ENCODE data around the gene MYO15A.

The MYO15A gene

GRCh38 chr17:18105027-18105426 lies 3.5 kb upstream of the MYO15A start:
- no peak for DNase-seq (ENCODE audit: extremely low read depth in 1 of 2, low read depth in 1 of 2)

DNA sequence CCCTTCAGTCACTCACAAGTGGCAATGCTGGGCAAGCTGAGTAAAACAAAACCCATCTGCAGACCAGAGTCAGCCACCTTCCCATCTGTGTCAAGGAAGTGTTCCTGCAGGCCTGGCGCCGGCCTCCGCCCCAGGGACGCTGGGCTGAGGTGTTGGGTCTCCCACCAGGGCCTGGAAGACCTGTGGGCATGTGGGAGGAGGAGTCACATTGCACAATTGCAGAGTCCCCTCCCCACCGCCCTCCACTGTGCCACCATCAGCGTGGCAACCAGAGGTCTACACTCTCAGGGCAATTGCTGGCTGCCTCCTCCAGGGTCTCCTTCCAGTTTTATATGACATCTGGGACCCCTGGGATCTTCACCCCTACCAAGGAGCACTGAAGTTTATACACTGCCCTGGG lies 3.0 kb upstream of the MYO15A start:
- no peak for DNase-seq (ENCODE audit: extremely low read depth in 1 of 2, low read depth in 1 of 2)

GRCh38 chr17:18106211-18106610 lies 2.3 kb upstream of the MYO15A start:
- no peak for DNase-seq (ENCODE audit: extremely low read depth in 1 of 2, low read depth in 1 of 2)

DNA sequence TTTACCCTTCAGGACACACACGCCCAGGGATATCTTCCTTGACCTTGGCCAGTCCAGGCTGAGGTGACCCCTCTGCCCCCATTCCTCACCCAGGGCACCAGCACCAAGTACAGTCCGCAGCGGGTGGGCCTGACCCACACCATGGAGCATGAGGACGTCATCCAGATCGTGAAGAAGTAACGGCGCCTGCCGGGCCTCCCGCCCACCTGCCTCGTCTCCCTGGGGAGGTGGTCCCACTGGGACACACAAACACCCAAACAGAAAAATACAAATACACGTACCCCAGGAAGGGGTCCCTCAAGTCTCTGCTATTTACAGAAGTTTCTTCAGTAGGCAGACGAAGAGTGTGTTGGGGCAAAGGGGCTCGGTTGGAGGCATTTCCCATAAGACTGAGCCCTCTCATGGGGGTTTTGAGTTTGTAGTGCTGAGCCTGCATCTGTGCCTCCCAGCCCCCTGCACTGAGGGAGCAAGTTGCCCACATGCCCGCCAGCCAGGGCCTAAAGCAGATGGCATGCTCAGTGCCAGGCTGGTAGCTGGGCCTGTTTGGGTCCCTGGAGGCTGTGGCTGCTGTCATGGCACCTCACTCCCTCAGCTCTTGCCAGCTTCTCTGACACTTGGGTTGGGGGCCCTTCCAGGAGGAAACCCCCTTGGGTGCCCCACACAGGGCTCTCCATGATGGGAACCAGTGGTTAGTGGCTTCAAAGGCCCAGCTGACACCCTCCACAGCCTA lies 1.3 kb upstream of the MYO15A start:
- no peak for DNase-seq (ENCODE audit: extremely low read depth in 1 of 2, low read depth in 1 of 2)

DNA sequence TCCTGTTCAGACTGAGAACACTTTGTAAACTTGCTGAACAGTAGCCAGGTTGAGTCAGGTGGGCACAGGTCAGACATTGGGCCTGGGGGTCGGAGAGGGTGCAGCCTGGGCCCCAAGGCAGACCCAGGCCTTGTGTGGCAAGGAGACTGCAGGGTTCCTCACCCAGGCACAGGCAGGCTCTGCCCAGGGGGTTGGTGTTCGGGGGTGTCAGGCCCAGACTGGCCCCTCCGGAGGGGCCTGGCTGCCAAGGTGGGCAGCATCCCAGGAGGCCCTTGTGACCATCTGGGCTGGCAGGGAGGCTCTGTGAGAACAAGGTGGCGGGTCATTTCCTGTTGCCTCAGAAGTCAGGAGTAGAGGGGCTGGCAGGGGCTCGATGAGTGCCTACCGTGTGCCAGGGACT lies 585 bp upstream of the MYO15A start:
- DNase-seq (ENCODE audit: extremely low read depth in 1 of 2, low read depth in 1 of 2): no peak

GRCh38 chr17:18109935-18110485 lies 1.5 kb downstream of the MYO15A start:
- no peak for DNase-seq (ENCODE audit: extremely low read depth in 1 of 2, low read depth in 1 of 2)

DNA sequence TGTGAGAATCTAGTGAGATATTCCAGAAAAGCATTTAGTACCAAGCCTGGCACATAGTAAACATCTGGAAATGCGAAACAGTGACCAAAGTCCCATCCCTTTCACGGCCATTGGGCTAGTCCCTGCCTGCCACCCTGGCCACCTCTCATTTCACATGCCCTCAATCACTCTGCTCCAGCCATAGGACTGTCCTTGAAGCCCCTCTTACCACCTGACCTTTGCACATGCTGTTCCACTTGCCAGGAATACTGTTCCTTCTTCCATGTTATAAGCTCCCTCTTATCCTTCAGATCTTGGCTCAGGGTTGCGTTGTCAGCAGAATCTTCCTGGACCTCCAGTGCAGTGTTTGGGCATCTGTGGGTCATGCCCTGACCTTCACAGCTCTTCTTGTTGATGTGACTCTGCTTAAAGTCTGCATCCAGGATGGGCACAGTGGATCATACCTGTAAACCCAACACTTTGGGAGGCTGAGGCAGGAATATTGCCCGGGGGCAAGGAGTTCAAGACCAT lies 2.1 kb downstream of the MYO15A start:
- DNase-seq (ENCODE audit: extremely low read depth in 1 of 2, low read depth in 1 of 2): no peak

DNA sequence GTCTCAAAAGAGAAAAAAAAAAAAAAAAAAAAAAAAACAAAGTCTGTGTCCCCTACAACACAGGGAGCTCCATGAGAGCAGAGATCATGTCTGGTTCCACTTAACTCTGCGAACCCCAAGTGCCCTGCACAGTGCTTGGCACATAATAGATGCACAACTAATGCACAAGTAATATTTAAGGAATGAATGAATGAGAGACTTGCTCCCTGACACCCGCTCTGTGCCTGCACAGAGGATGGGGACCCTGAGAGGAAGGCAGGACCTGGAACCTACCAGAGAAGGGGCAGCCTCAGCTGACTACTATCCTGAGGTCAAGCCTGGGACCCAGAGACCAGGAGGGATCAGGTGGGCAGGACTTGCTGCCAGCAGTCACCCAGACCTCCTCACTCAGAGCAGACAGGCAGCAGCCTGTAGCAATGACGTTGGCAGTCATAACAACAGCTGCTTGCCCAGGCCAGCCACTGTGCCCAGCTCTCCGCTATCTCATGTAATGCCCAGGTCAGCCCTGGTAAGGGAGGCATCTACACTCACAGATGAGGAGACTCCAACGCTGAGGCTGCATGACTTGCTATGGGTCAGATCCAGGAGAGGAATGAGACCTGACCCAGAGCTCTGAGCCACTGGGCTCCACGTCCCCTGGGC lies 2.9 kb downstream of the MYO15A start:
- DNase-seq (ENCODE audit: extremely low read depth in 1 of 2, low read depth in 1 of 2): no peak

DNA sequence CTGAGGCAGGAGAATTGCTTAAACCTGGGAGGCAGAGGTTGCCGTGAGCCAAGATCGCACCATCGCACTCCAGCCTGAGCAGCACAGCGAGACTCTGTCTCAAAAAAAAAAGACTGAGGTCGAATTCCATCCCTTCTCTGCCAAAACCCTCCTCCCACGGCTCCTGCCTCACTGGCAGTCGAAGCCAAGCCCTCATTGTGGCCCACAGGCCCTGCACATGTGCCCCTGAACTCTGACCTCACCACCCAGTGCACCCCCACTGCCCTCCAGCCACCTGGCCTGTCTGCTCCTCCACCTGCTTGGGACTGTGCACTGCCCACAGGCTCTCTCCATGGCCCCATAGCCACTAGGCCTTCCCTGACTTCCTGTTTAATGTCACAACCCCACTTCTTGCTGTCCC lies 7.0 kb downstream of the MYO15A start:
- no peak for DNase-seq (ENCODE audit: extremely low read depth in 1 of 2, low read depth in 1 of 2)

DNA sequence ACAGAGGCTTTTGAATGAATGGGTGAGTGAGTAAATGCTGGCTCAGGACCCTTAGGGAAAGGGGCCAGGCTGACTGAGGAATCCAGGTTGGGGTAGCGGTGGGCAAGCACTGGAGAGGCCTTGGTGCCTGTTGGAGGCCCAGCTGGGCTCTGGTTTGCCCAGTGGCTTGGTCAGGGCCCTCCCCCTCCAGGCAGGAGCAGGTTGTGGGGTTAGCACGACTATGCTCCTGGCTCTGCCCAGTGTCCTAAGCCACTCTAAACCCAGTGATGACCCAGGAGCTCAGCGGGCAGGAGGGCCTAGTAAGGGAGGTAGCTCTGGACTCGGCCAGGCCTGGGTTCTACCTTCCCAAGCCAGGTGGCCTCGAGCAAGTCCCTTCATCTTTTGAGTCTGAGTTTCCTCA lies 7.5 kb downstream of the MYO15A start:
- DNase-seq (ENCODE audit: extremely low read depth in 1 of 2, low read depth in 1 of 2): no peak

- no peak for DNase-seq (ENCODE audit: extremely low read depth in 1 of 2, low read depth in 1 of 2)
These were observed 9.0 kb downstream of the MYO15A start for GRCh38 chr17:18117533-18117932.

DNA sequence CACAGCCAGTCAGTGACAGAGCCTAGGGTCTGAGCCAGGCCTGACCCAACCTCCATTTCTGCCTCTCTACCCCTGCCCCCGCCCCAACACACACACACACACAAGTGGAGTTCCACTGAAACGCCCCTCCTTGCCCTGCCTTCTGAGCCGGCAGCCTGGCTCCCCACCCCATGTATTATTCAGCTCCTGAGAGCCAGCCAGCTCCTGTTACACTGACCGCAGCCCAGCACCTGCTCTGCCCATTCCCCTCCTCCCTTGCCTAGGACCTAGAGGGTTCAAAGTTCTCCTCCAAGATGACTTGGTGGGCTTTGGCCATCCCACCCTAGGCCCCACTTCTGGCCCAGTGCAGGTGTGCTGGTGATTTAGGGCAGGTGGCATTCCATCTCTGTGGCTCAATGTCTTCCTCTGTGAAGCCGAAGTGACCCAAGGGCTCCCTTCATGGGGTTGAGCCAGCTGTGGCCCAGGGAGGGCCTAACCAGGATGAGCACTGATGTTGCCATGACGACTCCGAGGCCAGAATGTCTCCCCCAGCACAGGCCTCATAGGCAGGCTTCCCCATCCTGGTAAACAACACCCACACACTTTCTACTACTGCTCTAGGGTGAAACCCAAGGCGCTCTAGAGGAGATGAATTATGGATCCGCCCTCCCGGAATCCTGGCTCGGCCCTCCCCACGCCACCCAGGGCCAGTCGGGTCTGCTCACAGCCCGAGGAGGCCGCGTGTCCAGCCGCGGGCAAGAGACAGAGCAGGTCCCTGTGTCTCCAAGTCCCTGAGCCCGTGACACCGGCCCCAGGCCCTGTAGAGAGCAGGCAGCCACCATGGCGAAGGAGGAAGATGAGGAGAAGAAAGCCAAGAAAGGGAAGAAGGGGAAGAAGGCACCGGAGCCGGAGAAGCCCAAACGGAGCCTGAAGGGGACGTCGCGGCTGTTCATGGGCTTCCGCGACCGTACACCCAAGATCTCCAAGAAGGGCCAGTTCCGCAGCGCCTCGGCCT lies 9.7 kb downstream of the MYO15A start:
- DNase-seq (ENCODE audit: extremely low read depth in 1 of 2, low read depth in 1 of 2): no peak

- DNase-seq (ENCODE audit: extremely low read depth in 1 of 2, low read depth in 1 of 2): no peak
These were observed 10.7 kb downstream of the MYO15A start for GRCh38 chr17:18119166-18119745.

DNA sequence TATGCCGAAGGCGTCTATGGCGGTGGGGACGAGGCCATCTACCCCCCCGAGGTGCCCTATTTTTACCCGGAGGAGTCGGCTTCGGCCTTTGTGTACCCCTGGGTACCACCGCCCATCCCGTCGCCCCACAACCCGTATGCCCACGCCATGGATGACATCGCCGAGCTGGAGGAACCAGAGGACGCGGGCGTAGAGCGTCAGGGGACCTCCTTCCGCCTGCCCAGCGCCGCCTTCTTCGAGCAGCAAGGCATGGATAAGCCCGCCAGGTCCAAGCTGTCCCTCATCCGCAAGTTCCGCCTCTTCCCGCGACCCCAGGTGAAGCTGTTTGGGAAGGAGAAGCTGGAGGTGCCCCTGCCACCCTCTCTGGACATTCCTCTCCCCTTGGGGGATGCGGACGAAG lies 11.4 kb downstream of the MYO15A start:
- no peak for DNase-seq (ENCODE audit: extremely low read depth in 1 of 2, low read depth in 1 of 2)

DNA sequence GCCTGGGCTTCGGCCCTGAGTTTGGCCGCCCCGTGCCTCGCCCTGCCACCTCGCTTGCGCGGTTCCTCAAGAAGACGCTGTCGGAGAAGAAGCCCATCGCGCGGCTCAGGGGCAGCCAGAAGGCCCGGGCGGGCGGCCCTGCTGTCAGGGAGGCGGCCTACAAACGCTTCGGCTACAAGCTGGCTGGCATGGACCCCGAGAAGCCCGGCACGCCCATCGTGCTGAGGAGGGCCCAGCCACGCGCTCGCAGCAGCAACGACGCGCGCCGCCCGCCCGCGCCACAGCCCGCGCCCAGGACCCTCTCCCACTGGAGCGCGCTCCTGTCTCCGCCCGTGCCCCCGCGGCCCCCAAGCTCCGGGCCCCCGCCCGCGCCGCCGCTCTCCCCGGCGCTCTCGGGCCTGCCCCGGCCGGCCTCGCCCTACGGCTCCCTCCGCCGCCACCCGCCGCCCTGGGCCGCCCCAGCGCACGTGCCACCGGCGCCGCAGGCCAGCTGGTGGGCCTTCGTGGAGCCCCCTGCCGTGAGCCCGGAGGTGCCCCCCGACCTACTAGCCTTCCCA lies 12.0 kb downstream of the MYO15A start:
- DNase-seq (ENCODE audit: extremely low read depth in 1 of 2, low read depth in 1 of 2): no peak

DNA sequence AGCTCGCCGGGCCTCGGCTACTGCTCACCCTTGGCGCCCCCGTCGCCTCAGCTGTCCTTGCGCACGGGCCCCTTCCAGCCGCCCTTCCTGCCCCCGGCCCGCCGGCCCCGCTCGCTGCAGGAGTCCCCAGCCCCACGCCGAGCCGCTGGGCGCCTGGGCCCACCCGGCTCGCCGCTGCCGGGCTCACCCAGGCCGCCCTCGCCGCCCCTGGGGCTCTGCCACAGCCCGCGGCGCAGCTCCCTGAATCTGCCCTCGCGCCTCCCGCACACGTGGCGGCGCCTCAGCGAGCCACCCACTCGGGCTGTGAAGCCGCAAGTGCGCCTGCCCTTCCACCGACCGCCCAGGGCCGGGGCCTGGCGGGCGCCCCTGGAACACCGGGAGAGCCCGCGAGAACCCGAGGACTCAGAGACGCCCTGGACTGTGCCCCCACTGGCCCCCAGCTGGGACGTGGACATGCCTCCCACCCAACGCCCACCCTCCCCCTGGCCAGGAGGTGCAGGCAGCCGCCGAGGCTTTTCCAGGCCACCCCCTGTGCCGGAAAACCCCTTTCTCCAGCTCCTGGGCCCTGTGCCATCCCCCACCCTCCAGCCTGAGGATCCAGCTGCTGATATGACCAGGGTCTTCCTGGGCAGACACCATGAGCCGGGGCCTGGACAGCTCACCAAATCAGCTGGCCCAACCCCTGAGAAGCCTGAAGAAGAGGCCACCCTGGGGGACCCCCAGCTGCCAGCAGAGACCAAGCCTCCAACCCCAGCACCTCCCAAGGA lies 12.8 kb downstream of the MYO15A start:
- DNase-seq (ENCODE audit: extremely low read depth in 1 of 2, low read depth in 1 of 2): no peak

- no peak for DNase-seq (ENCODE audit: extremely low read depth in 1 of 2, low read depth in 1 of 2)
These were observed 14.6 kb downstream of the MYO15A start for GRCh38 chr17:18122990-18123753.

- no peak for DNase-seq (ENCODE audit: extremely low read depth in 1 of 2, low read depth in 1 of 2)
These were observed 16.0 kb downstream of the MYO15A start for GRCh38 chr17:18124345-18125126.

All from activated CD8-positive, alpha-beta memory T cell treated with anti-CD3 and anti-CD28 coated beads for 1 hour (primary cell).